Neuronal stem cell (in vitro differentiated cells): ENCODE measurements around the gene PANK4.
A peak's percentile ranks its signal among the peaks of the same experiment; 100 is the strongest.

Experiments used
- DNase-seq: peaks from one replicate; pipeline ENCODE4 v3.0.0-alpha.2; 2013; ENCODE audit warnings: low spot score
- H2AFZ ChIP-seq: one replicate; pipeline ENCODE4 v1.6.1; 2013; ENCODE audit warnings: mild to moderate bottlenecking, low read length, inconsistent platforms
- H2AK5ac ChIP-seq: 2 replicates; pipeline ENCODE4 v1.6.1; 2013; ENCODE audit warnings: low read depth, mild to moderate bottlenecking, inconsistent platforms, low read length, moderate library complexity, mixed read lengths
- H2BK120ac ChIP-seq: 2 replicates; pipeline ENCODE4 v1.6.1; 2013; ENCODE audit warnings: low read depth, mild to moderate bottlenecking, inconsistent platforms, low read length, moderate library complexity, mixed read lengths
- H2BK12ac ChIP-seq: one replicate; pipeline ENCODE4 v1.6.1; 2013; ENCODE audit warnings: low read length, inconsistent platforms
- H2BK15ac ChIP-seq: 2 replicates; pipeline ENCODE4 v1.6.1; 2013; ENCODE audit warnings: mild to moderate bottlenecking, low read length, inconsistent platforms, mixed read lengths
- H2BK5ac ChIP-seq: one replicate; pipeline ENCODE4 v1.6.1; 2013; ENCODE audit warnings: inconsistent platforms, mild to moderate bottlenecking, low read length, moderate library complexity
- H3K14ac ChIP-seq: one replicate; pipeline ENCODE4 v1.6.1; 2013; ENCODE audit warnings: low read length, inconsistent platforms
- H3K18ac ChIP-seq: 2 replicates; pipeline ENCODE4 v1.6.1; 2013; ENCODE audit warnings: low read length, inconsistent platforms
- H3K23ac ChIP-seq: 2 replicates; pipeline ENCODE4 v1.6.1; 2013; ENCODE audit warnings: low read depth, mild to moderate bottlenecking, mixed read lengths, low read length, inconsistent platforms; ENCODE audit not compliant: poor library complexity
- H3K27ac ChIP-seq: replicated peaks from 3 replicates; pipeline ENCODE4 v1.5.1; 2013; ENCODE audit warnings: low read length, inconsistent platforms
- H3K27me3 ChIP-seq, 3 experiments: 2 replicates each; pipeline ENCODE4 v1.6.1; 2013; ENCODE audit warnings: low read length in 3 of 3, mild to moderate bottlenecking in 2 of 3, inconsistent platforms in 1 of 3, low read depth in 1 of 3, mixed read lengths in 1 of 3, moderate library complexity in 1 of 3; ENCODE audit not compliant: control insufficient read depth in 3 of 3, insufficient read depth in 3 of 3
- H3K36me3 ChIP-seq, 2 donors: replicated peaks in 1 of 2; 2 replicates each; pipeline ENCODE4 v1.6.1; 2013; ENCODE audit warnings: low read length in 2 of 2; ENCODE audit not compliant: control insufficient read depth in 2 of 2, insufficient read depth in 2 of 2
- H3K4ac ChIP-seq: 2 replicates; pipeline ENCODE4 v1.6.1; 2013; ENCODE audit warnings: inconsistent platforms, mild to moderate bottlenecking, low read length, moderate library complexity
- H3K4me1 ChIP-seq, 2 donors: 1 replicate in 1 of 2; 2 replicates in 1 of 2; pipeline ENCODE4 v1.6.1; 2013; ENCODE audit warnings: low read length in 2 of 2, low read depth in 1 of 2; ENCODE audit not compliant: control insufficient read depth in 2 of 2, insufficient read depth in 1 of 2
- H3K4me2 ChIP-seq: one replicate; pipeline ENCODE4 v1.6.1; 2013; ENCODE audit warnings: mild to moderate bottlenecking, low read length, inconsistent platforms; ENCODE audit not compliant: insufficient read depth, poor library complexity, severe bottlenecking
- H3K4me3 ChIP-seq, 2 donors: 2 replicates each; pipeline ENCODE4 v1.5.1; 2013; ENCODE audit warnings: low read length in 2 of 2, mild to moderate bottlenecking in 2 of 2, inconsistent platforms in 1 of 2, moderate library complexity in 1 of 2
- H3K79me1 ChIP-seq: one replicate; pipeline ENCODE4 v1.6.1; 2013; ENCODE audit warnings: low read depth, mild to moderate bottlenecking, inconsistent platforms, low read length, moderate library complexity
- H3K9ac ChIP-seq: one replicate; pipeline ENCODE4 v1.6.1; 2013; ENCODE audit warnings: mild to moderate bottlenecking, low read depth, low read length, inconsistent platforms; ENCODE audit not compliant: poor library complexity
- H3K9me3 ChIP-seq, 2 donors: replicated peaks in 1 of 2; 2 replicates each; pipeline versions ENCODE3 to v1.6.1; 2013; ENCODE audit warnings: low read length in 2 of 2, mild to moderate bottlenecking in 2 of 2, inconsistent platforms in 1 of 2, low read depth in 1 of 2, mixed read lengths in 1 of 2, moderate library complexity in 1 of 2; ENCODE audit not compliant: control insufficient read depth in 2 of 2, insufficient read depth in 1 of 2
- H4K8ac ChIP-seq: one replicate; pipeline ENCODE4 v1.6.1; 2013; ENCODE audit warnings: low read depth, mild to moderate bottlenecking, inconsistent platforms, low read length, moderate library complexity
- H4K91ac ChIP-seq: one replicate; pipeline ENCODE4 v1.6.1; 2013; ENCODE audit warnings: low read length, low read depth, mild to moderate bottlenecking, inconsistent platforms; ENCODE audit not compliant: poor library complexity
- WGBS, 2 donors: extraction: QIAGEN DNeasy Blood & Tissue Kit; methylation state at CpG; one replicate each; pipeline ENCODE4 v1.1.7; 2013; ENCODE audit warnings: missing lambda C conversion rate in 2 of 2, mixed read lengths in 1 of 2; ENCODE audit not compliant: insufficient read length in 2 of 2, insufficient replicate concordance in 1 of 2; ENCODE audit errors: extremely low coverage in 2 of 2; 5-methylcytosine and 5-hydroxymethylcytosine counted together

The PANK4 gene

GRCh38 chr1:2466958-2467554 lies 59.3 kb downstream of the PANK4 start:
- H3K27me3 ChIP-seq = peaks cover 0 to 90% (median 0%) of the 10 kb centered on the region in 3 experiments
- peaks cover 13 to 14% of the 10 kb centered on the region in 2 donors for H3K4me1 ChIP-seq
- DNase-seq = peak; percentile 48

GRCh38 chr1:2466270-2466665 lies 60.1 kb downstream of the PANK4 start:
- Histone ChIP-seq H3K4me1 (peaks cover 13 to 14% of the 10 kb centered on the region in 2 donors), H2BK15ac (peak overlapping the region; percentile 58), H3K14ac (peak overlapping the region; percentile 89), H2BK120ac (peak overlapping the region; percentile 61), H3K4me2 (no peak overlapping the region), H3K9me3 (no peaks in the 10 kb centered on the region), H3K23ac (peak overlapping the region; percentile 80), H2AFZ (no peak overlapping the region), H3K4ac (no peak overlapping the region), H2BK12ac (peak overlapping the region; percentile 84), H2AK5ac (peak overlapping the region; percentile 88), H3K18ac (peak overlapping the region; percentile 89), H3K27me3 (peaks cover 0 to 83% (median 0%) of the 10 kb centered on the region in 3 experiments), H3K9ac (peak overlapping the region; percentile 44), H3K36me3 (no peaks in the 10 kb centered on the region), H3K27ac (no peak overlapping the region), H2BK5ac (peak overlapping the region; percentile 82), H3K4me3 (no peak overlapping the region), H4K8ac (no peak overlapping the region), H3K79me1 (peaks cover 2% of the 10 kb centered on the region), H4K91ac (no peak overlapping the region)
- no peak for DNase-seq
- no CpG with 5 or more reads among the region's 12 CpGs for WGBS, 2 donors

More at GRCh38 chr1:2466958-2467554, 59.3 kb downstream of the PANK4 start:
- Histone ChIP-seq H3K4ac (no peak overlapping the region), H3K79me1 (peaks cover 5% of the 10 kb centered on the region), H3K9me3 (no peaks in the 10 kb centered on the region), H2AFZ (peak overlapping the region; percentile 22), H2AK5ac (peak overlapping the region; percentile 88), H3K9ac (peak overlapping the region; percentile 60), H3K4me3 (no peak overlapping the region), H3K18ac (peak overlapping the region; percentile 89), H2BK15ac (no peak overlapping the region), H3K23ac (peak overlapping the region; percentile 91), H2BK12ac (peak overlapping the region; percentile 84), H3K27ac (no peak overlapping the region), H2BK5ac (peak overlapping the region; percentile 82), H3K4me2 (peak overlapping the region; percentile 40), H3K14ac (peak overlapping the region; percentile 89), H4K91ac (no peak overlapping the region), H3K36me3 (no peaks in the 10 kb centered on the region), H2BK120ac (peak overlapping the region; percentile 61), H4K8ac (no peak overlapping the region)
- no CpG with 5 or more reads among the region's 30 CpGs for WGBS, 2 donors

- peaks cover 0 to 83% (median 0%) of the 10 kb centered on the region in 3 experiments for H3K27me3 ChIP-seq
- WGBS, 2 donors = no CpG with 5 or more reads among the region's 33 CpGs
Measured at GRCh38 chr1:2465371-2466269, 60.8 kb downstream of the PANK4 start.

GRCh38 chr1:2463396-2463795 lies 63.0 kb downstream of the PANK4 start:
- no peak overlapping the region for H2BK15ac ChIP-seq
- no peak overlapping the region for H2BK120ac ChIP-seq
- H3K4me2 ChIP-seq = no peak overlapping the region
- WGBS, 2 donors = no CpG with 5 or more reads among the region's 17 CpGs
- H3K18ac ChIP-seq = peak overlapping the region; percentile 44
- H3K4ac ChIP-seq = no peak overlapping the region
- peak overlapping the region; percentile 70 for H3K9ac ChIP-seq
- H3K79me1 ChIP-seq = peaks cover 7% of the 10 kb centered on the region
- no peaks in the 10 kb centered on the region for H3K36me3 ChIP-seq
- DNase-seq = no peak
- H3K4me3 ChIP-seq = no peak overlapping the region
- H3K9me3 ChIP-seq = no peaks in the 10 kb centered on the region
- no peak overlapping the region for H2BK12ac ChIP-seq
- H4K8ac ChIP-seq = no peak overlapping the region
- H4K91ac ChIP-seq = no peak overlapping the region
- peaks cover 14 to 27% of the 10 kb centered on the region in 2 donors for H3K4me1 ChIP-seq
- H3K14ac ChIP-seq = no peak overlapping the region
- no peak overlapping the region for H2BK5ac ChIP-seq
- no peak overlapping the region for H3K27ac ChIP-seq
- H3K27me3 ChIP-seq = peaks cover 0 to 71% (median 0%) of the 10 kb centered on the region in 3 experiments
- peak overlapping the region; percentile 90 for H2AK5ac ChIP-seq
- H3K23ac ChIP-seq = peak overlapping the region; percentile 55
- H2AFZ ChIP-seq = peak overlapping the region; percentile 53

More at GRCh38 chr1:2465371-2466269, 60.8 kb downstream of the PANK4 start:
- peak overlapping the region; percentile 88 for H2AK5ac ChIP-seq
- peak overlapping the region; percentile 82 for H2BK5ac ChIP-seq
- peak overlapping the region; percentile 38 for H3K18ac ChIP-seq
- H4K8ac ChIP-seq = no peak overlapping the region
- no peaks in the 10 kb centered on the region for H3K36me3 ChIP-seq
- H3K4me2 ChIP-seq = no peak overlapping the region
- H3K4me1 ChIP-seq = peaks cover 14 to 19% of the 10 kb centered on the region in 2 donors
- no peak overlapping the region for H3K9ac ChIP-seq
- no peaks in the 10 kb centered on the region for H3K9me3 ChIP-seq
- H3K79me1 ChIP-seq = peaks cover 5% of the 10 kb centered on the region
- H2AFZ ChIP-seq = no peak overlapping the region
- H3K4ac ChIP-seq = no peak overlapping the region
- no peak overlapping the region for H3K27ac ChIP-seq
- no peak overlapping the region for H3K4me3 ChIP-seq
- peak overlapping the region; percentile 58 for H2BK15ac ChIP-seq
- H3K14ac ChIP-seq = peak overlapping the region; percentile 89
- no peak for DNase-seq
- H2BK120ac ChIP-seq = peak overlapping the region; percentile 61
- H3K23ac ChIP-seq = peak overlapping the region; percentile 80
- no peak overlapping the region for H4K91ac ChIP-seq
- peak overlapping the region; percentile 58 for H2BK12ac ChIP-seq
